GM10266 (cell line): ENCODE data around the gene LACRT.

ENCODE experiments used
- DNase-seq: peaks from one replicate; pipeline ENCODE4 v3.0.0; 2012; ENCODE audit errors: extremely low spot score
- TF ChIP-seq, protein P1 (sequence below): IDR thresholded peaks from 2 replicates; pipeline ENCODE4 v1.5.1; 2012; ENCODE audit warnings: mild to moderate bottlenecking, low read depth; ENCODE audit not compliant: control insufficient read depth, insufficient read depth; ENCODE audit errors: missing control alignments

Gene LACRT

GRCh38 chr12:54590978-54591591 is 43.6 kb downstream of the LACRT start:
- TF ChIP-seq, protein P1, sequence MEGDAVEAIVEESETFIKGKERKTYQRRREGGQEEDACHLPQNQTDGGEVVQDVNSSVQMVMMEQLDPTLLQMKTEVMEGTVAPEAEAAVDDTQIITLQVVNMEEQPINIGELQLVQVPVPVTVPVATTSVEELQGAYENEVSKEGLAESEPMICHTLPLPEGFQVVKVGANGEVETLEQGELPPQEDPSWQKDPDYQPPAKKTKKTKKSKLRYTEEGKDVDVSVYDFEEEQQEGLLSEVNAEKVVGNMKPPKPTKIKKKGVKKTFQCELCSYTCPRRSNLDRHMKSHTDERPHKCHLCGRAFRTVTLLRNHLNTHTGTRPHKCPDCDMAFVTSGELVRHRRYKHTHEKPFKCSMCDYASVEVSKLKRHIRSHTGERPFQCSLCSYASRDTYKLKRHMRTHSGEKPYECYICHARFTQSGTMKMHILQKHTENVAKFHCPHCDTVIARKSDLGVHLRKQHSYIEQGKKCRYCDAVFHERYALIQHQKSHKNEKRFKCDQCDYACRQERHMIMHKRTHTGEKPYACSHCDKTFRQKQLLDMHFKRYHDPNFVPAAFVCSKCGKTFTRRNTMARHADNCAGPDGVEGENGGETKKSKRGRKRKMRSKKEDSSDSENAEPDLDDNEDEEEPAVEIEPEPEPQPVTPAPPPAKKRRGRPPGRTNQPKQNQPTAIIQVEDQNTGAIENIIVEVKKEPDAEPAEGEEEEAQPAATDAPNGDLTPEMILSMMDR, result no peak
- no peak for DNase-seq

GRCh38 chr12:54589964-54590363 is 44.7 kb downstream of the LACRT start:
- TF ChIP-seq, protein P1, result no peak
- no peak for DNase-seq

GRCh38 chr12:54588890-54589267 is 45.8 kb downstream of the LACRT start:
- TF ChIP-seq, protein P1, result no peak

GRCh38 chr12:54588110-54588889 is 46.4 kb downstream of the LACRT start, which contains the start of gene PPP1R1A:
TSS of gene PPP1R1A (minus strand) at chr12:54588659. CDS start at chr12:54588488, 171 bp downstream.
- DNase-seq, result no peak
- TF ChIP-seq, protein P1, result no peak

More at GRCh38 chr12:54588890-54589267, 45.8 kb downstream of the LACRT start:
- DNase-seq, result no peak

DNA sequence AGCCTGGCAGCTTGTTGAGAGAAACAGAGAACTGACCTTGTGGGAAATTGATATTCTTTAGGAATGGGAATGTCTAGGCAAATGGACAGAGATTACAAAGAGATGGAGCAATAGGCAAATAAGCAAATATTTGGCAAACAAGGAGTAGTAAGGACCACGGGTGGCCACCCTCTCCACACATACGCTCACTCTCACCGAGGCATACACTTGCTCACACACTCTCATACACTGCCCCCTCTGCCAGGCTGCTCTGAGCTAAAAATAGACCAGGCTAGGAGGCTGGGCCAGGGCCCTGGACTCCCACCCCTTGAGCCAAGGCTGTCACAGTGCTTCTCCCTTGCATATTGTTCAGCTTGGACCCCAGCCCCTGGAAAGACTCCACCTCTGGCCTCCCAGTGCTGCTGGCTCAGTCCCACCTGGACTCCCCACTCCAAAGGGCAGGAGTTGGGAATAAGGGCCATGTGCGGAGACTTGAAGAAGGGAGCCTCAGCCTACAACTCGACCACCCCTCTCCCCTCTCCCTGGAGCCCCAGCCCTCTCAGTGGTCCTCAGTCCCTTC is 47.3 kb downstream of the LACRT start:
- no peak for DNase-seq
- TF ChIP-seq, protein P1, result no peak

- TF ChIP-seq, protein P1, result no peak
- no peak for DNase-seq
These were observed 48.1 kb downstream of the LACRT start for GRCh38 chr12:54586620-54587019.

DNA sequence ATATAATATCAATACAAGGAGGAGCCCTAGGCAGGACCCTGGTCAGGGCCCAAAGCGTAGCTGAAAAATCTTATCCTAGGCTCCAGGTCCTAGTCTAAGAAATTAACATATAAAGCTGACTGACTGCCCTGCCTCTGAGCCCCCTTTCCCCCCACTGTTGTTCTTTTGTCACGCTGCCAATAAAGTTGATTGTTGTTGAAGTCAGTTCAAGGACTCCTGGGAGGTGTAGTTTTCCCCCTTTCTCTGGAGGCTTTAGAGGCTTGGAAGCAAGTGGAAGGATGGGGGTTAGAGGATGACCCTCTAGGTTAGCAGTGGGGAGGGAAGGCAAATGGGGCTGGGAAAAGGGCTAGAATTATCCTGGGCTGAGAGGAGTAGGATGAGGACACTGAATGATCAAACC is 49.5 kb downstream of the LACRT start:
- TF ChIP-seq, protein P1, result no peak
- no peak for DNase-seq
